ENCODE measurements around the gene ARHGAP45. TPM values are rescaled to one million over a fixed set of nuclear protein-coding genes. Genes with fewer than 3 reads are reported as not detected.

The ARHGAP45 gene
- total RNA-seq, 2 donors from 2014 or later: 27.4 to 37.9 TPM

DNA sequence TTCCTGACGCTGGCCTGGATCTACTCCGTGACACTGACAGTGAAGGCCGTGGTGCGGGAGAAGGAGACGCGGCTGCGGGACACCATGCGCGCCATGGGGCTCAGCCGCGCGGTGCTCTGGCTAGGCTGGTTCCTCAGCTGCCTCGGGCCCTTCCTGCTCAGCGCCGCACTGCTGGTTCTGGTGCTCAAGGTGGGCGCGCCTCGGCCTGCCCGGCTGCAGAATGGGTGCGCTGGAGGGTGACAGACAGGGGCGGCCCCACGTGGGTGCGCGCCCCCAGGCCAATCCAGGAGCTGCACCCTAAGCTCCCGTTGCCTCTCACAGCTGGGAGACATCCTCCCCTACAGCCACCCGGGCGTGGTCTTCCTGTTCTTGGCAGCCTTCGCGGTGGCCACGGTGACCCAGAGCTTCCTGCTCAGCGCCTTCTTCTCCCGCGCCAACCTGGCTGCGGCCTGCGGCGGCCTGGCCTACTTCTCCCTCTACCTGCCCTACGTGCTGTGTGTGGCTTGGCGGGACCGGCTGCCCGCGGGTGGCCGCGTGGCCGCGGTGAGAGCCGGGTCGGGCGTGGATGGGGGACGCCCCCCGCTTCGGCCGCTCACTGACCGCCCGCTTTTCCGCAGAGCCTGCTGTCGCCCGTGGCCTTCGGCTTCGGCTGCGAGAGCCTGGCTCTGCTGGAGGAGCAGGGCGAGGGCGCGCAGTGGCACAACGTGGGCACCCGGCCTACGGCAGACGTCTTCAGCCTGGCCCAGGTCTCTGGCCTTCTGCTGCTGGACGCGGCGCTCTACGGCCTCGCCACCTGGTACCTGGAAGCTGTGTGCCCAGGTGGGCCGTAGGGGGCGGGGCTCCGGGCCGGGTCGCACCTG, 19.9 kb upstream of the ARHGAP45 start:
- peaks cover 4% of the 10 kb centered on the region for H3K4me1 ChIP-seq
- no peaks in the 10 kb centered on the region for H3K27me3 ChIP-seq
- no peaks in the 10 kb centered on the region for H3K36me3 ChIP-seq
- no peak for DNase-seq
- H3K27ac ChIP-seq: no peak overlapping the region
- TF ChIP-seq, protein P1, sequence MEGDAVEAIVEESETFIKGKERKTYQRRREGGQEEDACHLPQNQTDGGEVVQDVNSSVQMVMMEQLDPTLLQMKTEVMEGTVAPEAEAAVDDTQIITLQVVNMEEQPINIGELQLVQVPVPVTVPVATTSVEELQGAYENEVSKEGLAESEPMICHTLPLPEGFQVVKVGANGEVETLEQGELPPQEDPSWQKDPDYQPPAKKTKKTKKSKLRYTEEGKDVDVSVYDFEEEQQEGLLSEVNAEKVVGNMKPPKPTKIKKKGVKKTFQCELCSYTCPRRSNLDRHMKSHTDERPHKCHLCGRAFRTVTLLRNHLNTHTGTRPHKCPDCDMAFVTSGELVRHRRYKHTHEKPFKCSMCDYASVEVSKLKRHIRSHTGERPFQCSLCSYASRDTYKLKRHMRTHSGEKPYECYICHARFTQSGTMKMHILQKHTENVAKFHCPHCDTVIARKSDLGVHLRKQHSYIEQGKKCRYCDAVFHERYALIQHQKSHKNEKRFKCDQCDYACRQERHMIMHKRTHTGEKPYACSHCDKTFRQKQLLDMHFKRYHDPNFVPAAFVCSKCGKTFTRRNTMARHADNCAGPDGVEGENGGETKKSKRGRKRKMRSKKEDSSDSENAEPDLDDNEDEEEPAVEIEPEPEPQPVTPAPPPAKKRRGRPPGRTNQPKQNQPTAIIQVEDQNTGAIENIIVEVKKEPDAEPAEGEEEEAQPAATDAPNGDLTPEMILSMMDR (IDR thresholded peaks at IDR 0.05): no peak
- intact Hi-C loops (cut with DNase I): no loop called here
- H3K9ac ChIP-seq (ENCODE audit: low read depth in 2 of 2, low read length in 2 of 2): no peak overlapping the region
- no peaks in the 10 kb centered on the region for H3K9me3 ChIP-seq
- no peak overlapping the region for H3K4me3 ChIP-seq

DNA sequence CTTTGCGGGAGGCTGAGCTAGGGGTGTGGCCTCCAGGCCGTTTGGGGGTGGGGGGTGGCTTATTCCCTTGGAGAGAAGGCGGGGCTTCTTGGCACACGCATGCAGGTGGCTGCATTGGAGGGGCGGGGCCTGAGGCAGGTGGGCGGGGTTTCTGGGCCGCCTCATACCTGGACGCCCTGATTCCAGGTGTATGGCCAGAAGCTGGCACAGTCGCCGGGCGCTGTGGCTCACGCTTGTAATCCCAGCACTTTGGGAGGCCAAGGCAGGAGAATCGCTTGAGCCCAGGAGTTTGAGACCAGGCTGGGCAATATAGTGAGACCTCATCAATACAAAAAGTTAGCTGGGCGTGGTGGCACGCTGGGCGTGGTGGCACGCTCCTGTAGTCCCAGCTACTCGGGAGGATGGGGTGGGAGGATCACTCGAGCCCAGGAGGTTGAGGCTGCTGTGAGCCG, 19.2 kb upstream of the ARHGAP45 start:
- no peak overlapping the region for H3K9ac ChIP-seq (ENCODE audit: low read depth in 2 of 2, low read length in 2 of 2)
- H3K4me3 ChIP-seq: no peak overlapping the region
- no peaks in the 10 kb centered on the region for H3K36me3 ChIP-seq
- intact Hi-C loops (cut with DNase I): no loop called here
- no peaks in the 10 kb centered on the region for H3K27me3 ChIP-seq
- H3K9me3 ChIP-seq: no peaks in the 10 kb centered on the region
- peak; percentile 42 for DNase-seq
- H3K27ac ChIP-seq: no peak overlapping the region
- H3K4me1 ChIP-seq: peaks cover 3% of the 10 kb centered on the region
- TF ChIP-seq, protein P1 (IDR thresholded peaks at IDR 0.05): no peak

- no peaks in the 10 kb centered on the region for H3K9me3 ChIP-seq
- no peak overlapping the region for H3K9ac ChIP-seq (ENCODE audit: low read depth in 2 of 2, low read length in 2 of 2)
- DNase-seq: no peak
- H3K27ac ChIP-seq: no peak overlapping the region
- H3K36me3 ChIP-seq: no peaks in the 10 kb centered on the region
- intact Hi-C loops (cut with DNase I): no loop called here
- no peak overlapping the region for H3K4me3 ChIP-seq
- TF ChIP-seq, protein P1 (IDR thresholded peaks at IDR 0.05): no peak
- no peaks in the 10 kb centered on the region for H3K4me1 ChIP-seq
- no peaks in the 10 kb centered on the region for H3K27me3 ChIP-seq
These were observed 17.9 kb upstream of the ARHGAP45 start for GRCh38 chr19:1049106-1049505.

DNA sequence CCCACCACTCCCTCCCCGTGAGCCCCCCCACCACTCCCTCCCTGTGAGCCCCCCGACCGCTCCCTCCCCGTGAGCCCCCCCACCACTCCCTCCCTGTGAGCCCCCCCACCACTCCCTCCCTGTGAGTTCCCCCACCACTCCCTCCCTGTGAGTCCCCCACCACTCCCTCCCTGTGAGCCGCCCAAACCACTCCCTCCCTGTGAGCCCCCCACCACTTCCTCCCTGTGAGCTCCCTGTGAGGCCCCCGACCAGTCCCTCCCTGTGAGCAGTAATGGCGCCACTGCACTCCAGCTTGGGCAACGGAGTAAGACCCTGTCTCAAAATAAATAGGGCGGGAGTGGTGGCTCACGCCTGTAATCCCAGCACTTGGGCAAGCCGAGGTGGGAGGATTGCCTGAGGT, 17.2 kb upstream of the ARHGAP45 start:
- H3K9me3 ChIP-seq: no peaks in the 10 kb centered on the region
- H3K27me3 ChIP-seq: no peaks in the 10 kb centered on the region
- H3K4me1 ChIP-seq: no peaks in the 10 kb centered on the region
- H3K9ac ChIP-seq (ENCODE audit: low read depth in 2 of 2, low read length in 2 of 2): no peak overlapping the region
- no peak for DNase-seq
- intact Hi-C loops (cut with DNase I): no loop called here
- H3K36me3 ChIP-seq: no peaks in the 10 kb centered on the region
- TF ChIP-seq, protein P1 (IDR thresholded peaks at IDR 0.05): no peak
- H3K27ac ChIP-seq: no peak overlapping the region
- H3K4me3 ChIP-seq: no peak overlapping the region

- Histone ChIP-seq H3K4me3 (no peak overlapping the region), H3K4me1 (no peaks in the 10 kb centered on the region), H3K27ac (no peak overlapping the region), H3K9me3 (no peaks in the 10 kb centered on the region), H3K27me3 (no peaks in the 10 kb centered on the region), H3K36me3 (no peaks in the 10 kb centered on the region), H3K9ac (ENCODE audit: low read depth in 2 of 2, low read length in 2 of 2) (no peak overlapping the region)
- TF ChIP-seq, protein P1 (IDR thresholded peaks at IDR 0.05): no peak
- intact Hi-C loops (cut with DNase I): no loop called here
- no peak for DNase-seq
These were observed 15.8 kb upstream of the ARHGAP45 start for GRCh38 chr19:1050989-1051788.
